DMS79 treated with DMSO at 0.1 percent for 48 hours (cell line): ENCODE data around the gene NUMA1.

Experiments used
- DNase-seq: peaks from one replicate; lab custom pipeline; 2025; lab: John Stamatoyannopoulos, UW

The NUMA1 gene

DNA sequence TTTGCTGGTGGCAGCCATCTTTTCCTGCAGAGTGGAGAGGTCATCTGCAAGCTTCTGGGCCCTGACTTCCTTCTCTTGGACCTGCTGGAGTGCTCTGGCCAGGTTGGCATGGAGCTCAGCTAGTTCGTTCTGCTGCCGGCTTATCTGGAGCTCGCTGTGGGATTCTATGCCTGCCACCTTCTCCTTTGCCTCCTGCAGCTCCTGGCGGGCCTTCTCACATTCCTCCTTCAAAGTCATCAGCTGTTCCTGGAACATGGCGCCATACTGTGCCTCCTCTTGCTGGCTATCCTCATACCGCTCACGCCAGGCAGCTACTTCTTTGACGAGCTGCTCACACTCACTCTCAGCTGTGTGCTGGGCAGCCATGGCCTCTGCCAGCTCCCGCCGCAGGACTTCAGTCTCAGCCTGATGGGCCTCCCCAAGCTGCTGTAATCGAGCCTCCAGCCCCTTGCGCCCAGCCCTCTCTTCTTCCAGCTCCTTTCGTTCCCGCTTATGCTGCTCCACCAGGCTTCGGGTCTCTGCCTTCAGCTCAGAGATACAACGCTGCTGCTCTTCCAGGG lies 65.5 kb downstream of the NUMA1 start:
- DNase-seq = no peak

GRCh38 chr11:72013765-72014711 lies 66.3 kb downstream of the NUMA1 start:
- no peak for DNase-seq

GRCh38 chr11:72012897-72013721 lies 67.2 kb downstream of the NUMA1 start:
- no peak for DNase-seq

DNA sequence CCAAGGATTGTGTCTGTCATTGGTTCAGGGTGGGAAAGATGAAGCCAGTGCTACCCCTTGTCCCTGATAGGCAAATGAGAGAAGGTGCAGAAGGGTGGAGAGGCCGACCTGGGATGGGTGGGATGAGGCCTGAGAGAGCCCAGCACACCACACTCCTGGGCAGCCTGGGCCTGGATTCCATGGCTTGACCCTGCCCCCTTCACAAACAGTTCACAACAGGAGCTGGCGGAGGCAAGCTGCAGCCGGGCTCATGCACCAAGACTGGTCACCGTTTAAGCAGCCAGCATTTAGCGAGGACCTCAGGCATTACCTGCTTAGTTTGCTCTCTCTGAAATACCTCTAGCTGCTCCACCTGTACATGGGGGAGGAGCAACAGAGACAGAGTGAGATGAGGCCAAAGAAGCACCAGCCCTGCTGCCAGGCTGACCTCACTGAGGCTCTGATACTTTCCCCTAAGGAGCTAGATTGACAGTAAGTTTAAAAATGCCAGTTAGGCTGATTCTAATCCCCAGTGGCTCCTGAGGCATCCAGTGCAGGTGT lies 68.2 kb downstream of the NUMA1 start:
- no peak for DNase-seq

GRCh38 chr11:72010529-72011233 lies 69.7 kb downstream of the NUMA1 start:
- no peak for DNase-seq

GRCh38 chr11:72009156-72009555 lies 71.2 kb downstream of the NUMA1 start:
- DNase-seq = no peak

GRCh38 chr11:72008728-72009127 lies 71.6 kb downstream of the NUMA1 start:
- DNase-seq = no peak

DNA sequence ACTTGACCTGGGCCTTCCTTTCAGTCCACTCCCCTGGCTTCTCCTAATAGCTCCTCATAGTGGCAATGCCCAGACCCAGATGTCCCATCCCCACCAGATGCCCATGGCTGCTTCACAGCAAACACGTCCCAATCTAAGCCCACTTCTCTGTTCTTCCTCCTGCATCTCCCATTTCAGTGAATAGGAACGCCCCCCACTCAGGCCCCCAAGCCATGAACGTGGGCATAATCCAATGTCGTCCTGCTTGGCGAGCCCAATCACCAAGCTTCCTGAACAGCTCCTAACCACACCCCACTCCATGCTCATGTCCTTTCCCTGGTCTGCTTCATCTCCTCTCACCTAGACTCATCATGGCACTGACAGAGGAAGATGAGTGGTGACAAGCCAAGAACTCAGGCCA lies 72.8 kb downstream of the NUMA1 start:
- no peak for DNase-seq

- DNase-seq = no peak
Measured at GRCh38 chr11:72007089-72007476, 73.3 kb downstream of the NUMA1 start.

GRCh38 chr11:72006309-72007088 lies 73.8 kb downstream of the NUMA1 start:
- DNase-seq = no peak

DNA sequence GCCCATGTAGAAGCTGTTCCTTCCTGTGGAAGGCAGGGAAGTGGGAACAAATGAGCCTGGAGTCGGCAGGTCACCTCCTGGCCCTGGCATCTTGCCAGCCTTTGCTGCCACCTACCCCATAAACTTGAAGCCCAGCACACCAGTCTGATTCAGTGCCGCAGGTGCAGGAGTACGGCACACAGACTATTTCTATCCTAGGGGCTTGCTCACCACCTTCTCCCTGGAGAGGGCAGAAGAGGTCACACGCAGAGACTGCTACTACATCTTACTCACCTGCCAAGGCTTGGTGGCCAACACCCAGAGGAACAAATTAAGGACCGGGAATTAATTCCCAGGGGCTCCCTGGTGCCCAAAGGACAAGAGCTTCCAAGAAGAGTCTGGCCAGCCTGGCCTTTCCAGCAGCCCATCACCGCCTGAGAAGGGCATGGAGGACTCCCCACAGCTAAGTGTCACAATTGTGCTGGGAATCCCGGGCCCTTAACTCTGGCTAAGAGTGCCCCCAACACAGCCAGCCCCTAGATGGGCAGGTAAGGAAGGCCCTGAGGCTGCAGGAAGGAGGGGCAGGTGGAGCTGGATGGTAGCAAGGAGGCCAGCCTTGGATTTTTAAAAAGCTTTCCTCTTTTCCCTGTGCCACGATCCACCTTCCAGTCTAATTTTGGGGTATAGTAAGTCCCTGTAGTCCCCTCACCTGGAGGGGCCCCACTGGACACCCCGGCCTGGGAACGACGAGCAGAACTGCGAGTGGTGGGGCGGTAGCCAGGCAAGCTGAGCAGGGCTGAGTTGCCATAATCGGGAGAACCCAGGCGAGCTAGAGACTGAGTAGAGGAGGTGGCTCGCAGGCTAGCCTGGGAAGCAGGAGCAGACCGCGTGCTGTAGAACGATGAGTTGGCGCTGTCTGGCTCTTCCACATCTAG lies 74.7 kb downstream of the NUMA1 start:
- DNase-seq = peak; percentile 16

DNA sequence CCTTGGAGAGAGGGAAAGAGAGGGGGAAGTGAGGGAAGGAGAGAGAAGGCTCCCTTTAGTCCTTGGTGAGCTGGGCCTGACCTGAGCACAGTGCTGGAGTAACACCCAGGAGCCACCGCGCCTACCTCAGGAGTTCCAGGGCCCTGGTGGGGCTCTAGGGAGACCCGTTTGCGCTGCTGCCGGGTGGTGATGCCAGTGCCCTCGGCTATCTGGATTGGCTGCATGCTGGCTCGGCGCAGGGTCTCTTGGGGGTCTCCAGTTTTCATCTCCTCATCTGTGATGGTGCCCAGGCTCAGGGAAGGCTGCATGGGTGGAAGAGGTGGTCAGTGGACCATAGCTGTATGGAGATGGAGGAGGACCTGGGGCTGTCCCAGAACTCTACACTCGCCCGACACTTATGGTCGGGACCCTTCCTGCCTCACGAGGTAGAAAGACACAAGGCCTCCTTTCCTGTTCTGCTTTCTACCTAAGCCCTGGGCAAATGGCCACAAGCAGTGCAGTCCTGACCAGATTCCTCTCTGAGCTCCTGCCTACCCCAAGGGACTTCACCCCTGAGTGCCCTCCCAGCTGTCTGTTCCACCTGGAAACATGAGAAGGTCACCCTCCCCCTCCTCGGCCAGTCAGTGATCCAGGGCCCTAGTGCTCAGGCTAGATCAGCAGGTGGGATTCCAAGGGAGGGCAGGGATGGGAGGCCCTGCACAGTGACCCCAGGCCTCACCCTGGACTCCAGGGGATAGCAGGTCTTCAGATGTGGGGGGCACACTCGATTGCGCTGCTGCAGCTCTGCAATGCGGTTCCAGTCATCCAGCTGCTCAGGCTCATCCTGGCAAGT lies 75.6 kb downstream of the NUMA1 start:
- DNase-seq = no peak

- DNase-seq = no peak
Measured at GRCh38 chr11:72003776-72004171, 76.6 kb downstream of the NUMA1 start.

DNA sequence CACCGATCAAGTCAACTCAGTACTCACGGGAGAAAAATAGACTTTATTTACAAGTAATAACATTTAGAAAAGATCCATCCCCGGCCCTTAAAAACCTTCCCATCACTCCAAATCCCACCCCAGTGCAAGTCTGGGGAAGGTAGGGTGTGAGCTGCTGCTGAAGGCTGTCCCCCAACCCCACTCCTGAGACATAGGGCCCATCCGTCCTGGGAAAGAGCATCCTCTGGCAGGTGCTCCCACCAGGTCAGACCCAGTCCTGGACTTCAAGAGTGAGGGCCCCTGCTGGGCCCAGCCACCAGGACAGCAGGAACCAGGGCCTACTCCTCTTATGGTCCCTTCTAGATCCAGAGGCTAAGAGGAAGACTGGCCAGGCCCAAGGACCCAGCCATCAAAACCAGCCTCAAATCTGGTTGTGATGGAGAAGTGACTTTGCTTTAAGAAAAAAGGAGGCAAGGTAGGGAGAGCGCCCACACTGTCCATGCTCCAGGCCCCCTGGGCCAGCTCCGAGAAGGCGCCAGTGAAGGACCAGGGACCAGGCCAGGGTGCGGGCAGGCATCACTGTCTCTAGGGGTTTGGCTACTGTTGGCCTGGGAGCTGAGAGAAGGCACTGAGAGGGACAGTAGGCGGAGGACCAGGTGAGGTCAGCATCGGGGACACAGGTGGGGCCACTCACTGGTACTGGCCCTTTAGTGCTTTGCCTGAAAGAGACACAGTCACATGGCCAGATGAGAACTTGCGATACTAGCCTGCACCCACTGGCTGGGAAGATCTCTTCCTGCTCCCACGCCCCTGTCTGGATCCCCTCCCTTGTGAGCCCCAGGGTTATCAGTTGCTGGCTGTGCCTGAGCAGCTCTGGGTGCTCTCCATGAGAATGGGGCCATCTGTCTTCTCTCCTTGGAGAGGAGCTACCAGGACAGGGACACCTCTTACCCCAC lies 77.2 kb downstream of the NUMA1 start:
- no peak for DNase-seq

DNA sequence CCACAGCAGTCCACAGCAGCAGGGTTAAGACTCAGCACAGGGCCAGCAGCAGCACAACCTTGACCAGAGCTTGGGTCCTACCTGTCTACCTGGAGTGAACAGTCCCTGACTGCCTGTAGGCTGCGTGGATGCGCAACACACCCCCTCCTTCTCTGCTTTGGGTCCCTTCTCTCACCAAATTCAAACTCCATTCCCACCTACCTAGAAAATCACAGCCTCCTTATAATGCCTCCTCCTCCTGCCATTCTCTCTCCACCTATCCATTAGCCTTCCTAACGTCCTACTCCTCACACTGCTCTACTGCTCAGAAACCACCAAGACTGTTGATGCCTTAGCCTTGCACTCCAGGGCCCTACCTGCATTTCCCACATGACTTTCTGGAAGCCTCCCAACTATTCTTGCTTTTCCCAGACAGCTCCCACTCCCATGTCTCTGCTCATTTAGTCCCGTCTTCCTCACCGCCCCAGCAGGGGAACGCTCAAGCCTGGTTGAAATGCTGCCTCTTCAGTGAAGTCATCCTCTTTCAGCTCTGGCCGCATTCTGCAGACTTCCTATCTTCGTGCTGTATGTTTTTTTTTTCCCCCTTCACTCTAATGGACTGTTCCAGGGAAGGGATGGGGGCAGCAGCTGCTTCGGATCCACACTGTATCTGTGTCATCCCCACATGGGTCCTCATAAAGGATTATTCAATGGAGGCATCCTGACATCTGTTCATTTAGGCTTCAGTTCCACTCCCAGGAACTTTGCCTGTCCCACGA lies 78.3 kb downstream of the NUMA1 start:
- no peak for DNase-seq

- no peak for DNase-seq
Measured at GRCh38 chr11:72001285-72001684, 79.1 kb downstream of the NUMA1 start.

DNA sequence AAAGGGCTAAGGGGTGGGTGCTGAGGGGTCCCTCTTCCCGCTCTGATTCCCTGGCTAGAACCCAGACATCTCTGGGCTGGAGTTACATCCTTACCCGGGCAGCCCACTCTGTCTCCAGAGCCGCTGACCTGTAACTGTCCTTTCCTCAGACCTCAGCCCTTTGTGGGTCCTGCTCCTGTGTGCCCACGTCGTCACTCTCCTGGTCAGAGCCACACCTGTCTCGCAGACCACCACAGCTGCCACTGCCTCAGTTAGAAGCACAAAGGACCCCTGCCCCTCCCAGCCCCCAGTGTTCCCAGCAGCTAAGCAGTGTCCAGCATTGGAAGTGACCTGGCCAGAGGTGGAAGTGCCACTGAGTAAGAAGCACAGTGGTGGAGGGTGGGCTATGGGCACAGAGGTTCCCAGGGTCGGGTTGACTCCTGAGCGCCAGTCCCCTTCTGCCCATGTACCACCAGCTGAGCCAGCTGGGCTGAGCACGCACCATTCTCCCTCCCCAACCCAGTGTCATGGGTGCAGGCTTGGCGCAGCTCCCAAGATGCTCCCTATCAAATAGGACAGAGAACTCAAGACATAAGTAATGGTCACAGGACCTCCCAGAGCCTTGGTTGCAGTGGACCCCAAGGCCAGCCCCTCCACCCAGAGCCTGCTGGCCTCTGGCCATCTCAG lies 80.0 kb downstream of the NUMA1 start:
- DNase-seq = no peak
